RWPE2 (cell line): ENCODE measurements around the gene PTPRM.

Experiments
- ATAC-seq: fragments of 200-7000 bp; cut with Tn5 transposase; 3 replicates; pipeline ENCODE4 v1.9.1; 2021; ENCODE audit warnings: low read depth
- DNase-seq: peaks from one replicate; pipeline ENCODE4 v3.0.0-alpha.2; 2020; ENCODE audit warnings: low spot score
- H3K27ac ChIP-seq: fragments of 450-650 bp; 2 replicates; pipeline ENCODE4 v1.5.1; 2017; ENCODE audit warnings: mild to moderate bottlenecking; ENCODE audit not compliant: poor library complexity, severe bottlenecking
- H3K27me3 ChIP-seq: fragments of 250-450 bp; sonication (Bioruptor Pico); 2 replicates; pipeline ENCODE4 v1.5.1; 2021; ENCODE audit warnings: mild to moderate bottlenecking, moderate library complexity; ENCODE audit not compliant: insufficient read depth, poor library complexity, severe bottlenecking
- H3K36me3 ChIP-seq: fragments of 250-450 bp; sonication (Bioruptor Pico); 2 replicates; pipeline ENCODE4 v1.5.1; 2020; ENCODE audit warnings: low read depth, mild to moderate bottlenecking, moderate library complexity
- H3K4me1 ChIP-seq: fragments of 250-450 bp; sonication (Bioruptor Pico); 2 replicates; pipeline ENCODE4 v1.5.1; 2021; ENCODE audit warnings: mild to moderate bottlenecking, moderate library complexity; ENCODE audit not compliant: insufficient read depth, poor library complexity, severe bottlenecking
- H3K4me3 ChIP-seq: fragments of 250-450 bp; sonication (Bioruptor Pico); 2 replicates; pipeline ENCODE4 v1.5.1; 2021; ENCODE audit warnings: mild to moderate bottlenecking, moderate library complexity; ENCODE audit not compliant: severe bottlenecking
- H3K9me3 ChIP-seq: fragments of 250-450 bp; sonication (Bioruptor Pico); 2 replicates; pipeline ENCODE4 v1.5.1; 2021; ENCODE audit warnings: mild to moderate bottlenecking, moderate library complexity; ENCODE audit not compliant: severe bottlenecking
- TF ChIP-seq, protein P1 (sequence below): fragments of 450-650 bp; IDR thresholded peaks from one replicate; pipeline ENCODE4 v1.5.1; 2017; ENCODE audit warnings: mild to moderate bottlenecking, moderate library complexity; ENCODE audit not compliant: poor library complexity, severe bottlenecking

PTPRM gene

DNA sequence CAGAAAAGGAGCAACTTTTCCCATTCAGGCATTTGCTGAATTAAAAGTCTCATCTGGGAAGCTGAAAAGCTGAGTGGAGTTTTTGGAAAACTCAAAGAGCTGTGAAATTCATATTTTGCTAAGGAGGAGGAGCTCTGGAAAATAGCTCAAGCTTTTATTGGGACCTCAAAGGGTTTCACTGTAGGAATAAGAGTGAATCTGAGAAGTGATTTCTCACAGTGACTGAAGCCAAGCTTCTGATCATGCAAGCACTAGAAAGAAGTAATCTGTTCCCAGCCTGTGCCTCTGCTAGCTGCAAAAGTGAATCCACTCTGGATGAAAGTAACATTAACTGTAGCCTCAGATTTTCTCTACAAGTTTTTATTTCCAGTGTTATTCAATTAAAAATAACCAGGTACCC lies 283.3 kb downstream of the PTPRM start:
- Histone ChIP-seq H3K27ac (no peak overlapping the region), H3K4me3 (no peak overlapping the region)
- DNase-seq, result no peak

GRCh38 chr18:7855028-7855427 lies 287.9 kb downstream of the PTPRM start:
- Histone ChIP-seq H3K27ac (no peak overlapping the region), H3K27me3 (no peaks in the 10 kb centered on the region), H3K9me3 (peaks cover 2% of the 10 kb centered on the region), H3K4me1 (peaks cover 9% of the 10 kb centered on the region), H3K36me3 (no peaks in the 10 kb centered on the region), H3K4me3 (no peak overlapping the region)
- DNase-seq (no peak), ATAC-seq (no peak)
- TF ChIP-seq, protein P1, sequence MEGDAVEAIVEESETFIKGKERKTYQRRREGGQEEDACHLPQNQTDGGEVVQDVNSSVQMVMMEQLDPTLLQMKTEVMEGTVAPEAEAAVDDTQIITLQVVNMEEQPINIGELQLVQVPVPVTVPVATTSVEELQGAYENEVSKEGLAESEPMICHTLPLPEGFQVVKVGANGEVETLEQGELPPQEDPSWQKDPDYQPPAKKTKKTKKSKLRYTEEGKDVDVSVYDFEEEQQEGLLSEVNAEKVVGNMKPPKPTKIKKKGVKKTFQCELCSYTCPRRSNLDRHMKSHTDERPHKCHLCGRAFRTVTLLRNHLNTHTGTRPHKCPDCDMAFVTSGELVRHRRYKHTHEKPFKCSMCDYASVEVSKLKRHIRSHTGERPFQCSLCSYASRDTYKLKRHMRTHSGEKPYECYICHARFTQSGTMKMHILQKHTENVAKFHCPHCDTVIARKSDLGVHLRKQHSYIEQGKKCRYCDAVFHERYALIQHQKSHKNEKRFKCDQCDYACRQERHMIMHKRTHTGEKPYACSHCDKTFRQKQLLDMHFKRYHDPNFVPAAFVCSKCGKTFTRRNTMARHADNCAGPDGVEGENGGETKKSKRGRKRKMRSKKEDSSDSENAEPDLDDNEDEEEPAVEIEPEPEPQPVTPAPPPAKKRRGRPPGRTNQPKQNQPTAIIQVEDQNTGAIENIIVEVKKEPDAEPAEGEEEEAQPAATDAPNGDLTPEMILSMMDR, result no peak

More for the DNA sequence above, 283.3 kb downstream of the PTPRM start:
- ATAC-seq, result no peak
- H3K4me1 ChIP-seq, result no peaks in the 10 kb centered on the region
- H3K36me3 ChIP-seq, result no peaks in the 10 kb centered on the region
- TF ChIP-seq, protein P1, result no peak
- no peaks in the 10 kb centered on the region for H3K27me3 ChIP-seq
- peaks cover 2% of the 10 kb centered on the region for H3K9me3 ChIP-seq

GRCh38 chr18:7855671-7856070 lies 288.6 kb downstream of the PTPRM start:
- TF ChIP-seq, protein P1, result no peak
- Histone ChIP-seq H3K27me3 (no peaks in the 10 kb centered on the region), H3K9me3 (peaks cover 2% of the 10 kb centered on the region), H3K27ac (no peak overlapping the region), H3K4me1 (peaks cover 9% of the 10 kb centered on the region), H3K36me3 (no peaks in the 10 kb centered on the region), H3K4me3 (no peak overlapping the region)
- DNase-seq, result no peak
- no peak for ATAC-seq

GRCh38 chr18:7856116-7856515 lies 289.0 kb downstream of the PTPRM start:
- peak; percentile 61; the same call in 2 of the 3 replicates for ATAC-seq
- TF ChIP-seq, protein P1, result no peak
- no peak for DNase-seq

GRCh38 chr18:7856733-7857132 lies 289.6 kb downstream of the PTPRM start:
- no peak for DNase-seq
- TF ChIP-seq, protein P1, result no peak
- no peak overlapping the region for H3K27ac ChIP-seq
- no peaks in the 10 kb centered on the region for H3K27me3 ChIP-seq
- H3K4me3 ChIP-seq, result no peak overlapping the region
- no peaks in the 10 kb centered on the region for H3K36me3 ChIP-seq
- H3K4me1 ChIP-seq, result peaks cover 9% of the 10 kb centered on the region
- no peaks in the 10 kb centered on the region for H3K9me3 ChIP-seq
- peak; percentile 79 for ATAC-seq

More at GRCh38 chr18:7856116-7856515, 289.0 kb downstream of the PTPRM start:
- no peaks in the 10 kb centered on the region for H3K27me3 ChIP-seq
- H3K4me1 ChIP-seq, result peaks cover 9% of the 10 kb centered on the region
- no peaks in the 10 kb centered on the region for H3K36me3 ChIP-seq
- peaks cover under 1% of the 10 kb centered on the region for H3K9me3 ChIP-seq
- no peak overlapping the region for H3K4me3 ChIP-seq
- no peak overlapping the region for H3K27ac ChIP-seq
